Stimulated activated CD4-positive, alpha-beta T cell treated with anti-CD3 and anti-CD28 coated beads, Interleukin-4, amount 100 ng/mL, for 1 hour (primary cell): ENCODE results near the gene AP3B1.
"Not testable (repeated sequence)": the region's sequence is repeated elsewhere in the genome, so short reads cannot be mapped to it uniquely, and the experiment has no call there.

Experiments used
- DNase-seq: peaks from one replicate; pipeline ENCODE4 v3.0.0-alpha.2; 2020

AP3B1 gene

DNA sequence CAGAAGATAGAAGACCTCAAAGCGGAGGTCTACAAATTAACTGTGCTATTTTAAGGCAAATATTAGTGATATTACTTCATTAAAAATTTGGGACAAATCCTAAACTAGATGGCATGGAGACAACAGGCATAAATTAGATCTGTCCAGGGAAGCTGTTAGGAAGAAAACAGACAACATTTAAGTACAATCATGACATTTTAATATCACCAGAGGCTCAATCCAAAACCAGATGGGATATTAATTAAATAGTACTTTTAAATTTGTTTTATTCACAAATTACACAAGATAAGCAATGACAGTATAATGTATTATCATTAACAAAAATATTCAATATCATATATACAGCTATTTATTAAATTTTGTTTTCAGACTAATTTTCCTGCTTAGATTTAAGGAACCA, 161.1 kb downstream of the AP3B1 start:
- DNase-seq: no peak

DNA sequence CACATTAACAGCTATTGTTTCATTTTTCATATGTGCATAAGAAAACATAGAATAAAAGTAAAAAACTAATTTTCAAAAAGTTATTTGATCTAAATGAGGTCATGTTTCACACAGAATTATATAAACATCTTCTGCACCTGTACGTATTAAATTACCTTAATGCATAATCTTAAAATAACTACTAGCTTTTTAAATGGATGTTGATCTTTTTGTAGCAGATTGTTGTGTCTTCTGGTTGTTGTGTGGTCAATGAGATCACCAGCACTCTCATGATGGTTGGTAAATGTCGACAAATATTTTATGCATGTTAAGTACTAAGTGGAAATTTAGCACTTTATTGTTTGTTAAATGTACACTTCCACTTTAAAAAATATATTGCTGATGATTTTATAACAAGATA, 162.0 kb downstream of the AP3B1 start:
- DNase-seq: no peak

DNA sequence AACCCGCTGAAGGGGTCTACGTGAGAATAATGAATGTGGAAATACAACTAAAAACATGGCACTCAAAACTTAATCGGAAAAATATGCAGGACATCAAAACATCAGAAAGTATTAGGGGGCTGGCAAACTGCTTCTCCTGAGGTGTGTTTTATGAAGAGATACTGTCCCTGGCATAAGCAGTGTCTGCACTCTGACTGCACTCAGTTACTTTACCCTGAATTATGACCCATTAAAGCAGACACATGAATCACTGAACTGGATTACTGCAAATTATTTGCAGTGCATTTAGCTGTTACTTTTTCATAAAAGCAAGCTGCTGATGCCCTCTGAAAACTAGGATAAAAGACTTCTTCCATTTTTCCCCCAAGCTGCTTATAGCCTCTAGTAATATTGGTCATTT, 164.9 kb downstream of the AP3B1 start:
- no peak for DNase-seq

DNA sequence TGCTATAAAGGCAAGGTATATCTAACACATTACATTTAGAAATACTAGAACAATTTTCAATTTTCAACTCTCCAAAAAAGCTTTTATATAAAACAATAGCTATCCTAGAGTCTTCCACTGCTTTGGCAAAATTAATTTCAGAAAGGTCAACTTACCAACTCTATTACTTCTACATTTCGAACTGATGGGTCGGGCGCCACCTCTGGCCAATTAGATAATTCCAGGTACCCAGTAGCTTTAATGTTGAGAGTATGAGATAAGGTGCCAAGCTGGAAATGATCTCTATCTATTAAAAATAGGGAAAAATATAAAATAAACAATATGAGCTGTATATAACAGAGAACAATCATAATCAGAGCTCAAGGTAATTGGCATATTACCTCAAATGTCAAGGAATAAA, 166.6 kb downstream of the AP3B1 start:
- no peak for DNase-seq

DNA sequence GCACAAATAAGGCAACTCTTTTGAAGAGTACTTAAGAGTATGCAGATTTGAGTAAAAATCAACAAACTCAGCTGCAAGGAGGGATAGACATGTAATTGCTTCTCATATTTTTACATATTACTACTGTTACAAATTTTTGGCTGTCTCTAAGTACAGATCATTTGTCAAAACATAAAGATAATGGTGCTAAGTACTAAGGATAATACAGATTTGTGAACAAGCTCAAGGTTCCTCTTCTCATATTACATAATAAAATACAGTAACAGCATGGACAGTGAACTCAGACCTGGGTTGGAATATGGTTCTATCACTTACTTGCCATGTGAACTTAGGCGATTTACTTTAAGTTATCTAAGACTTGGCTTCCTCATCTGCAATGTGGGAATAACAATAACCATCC, 168.0 kb downstream of the AP3B1 start:
- DNase-seq: no peak

DNA sequence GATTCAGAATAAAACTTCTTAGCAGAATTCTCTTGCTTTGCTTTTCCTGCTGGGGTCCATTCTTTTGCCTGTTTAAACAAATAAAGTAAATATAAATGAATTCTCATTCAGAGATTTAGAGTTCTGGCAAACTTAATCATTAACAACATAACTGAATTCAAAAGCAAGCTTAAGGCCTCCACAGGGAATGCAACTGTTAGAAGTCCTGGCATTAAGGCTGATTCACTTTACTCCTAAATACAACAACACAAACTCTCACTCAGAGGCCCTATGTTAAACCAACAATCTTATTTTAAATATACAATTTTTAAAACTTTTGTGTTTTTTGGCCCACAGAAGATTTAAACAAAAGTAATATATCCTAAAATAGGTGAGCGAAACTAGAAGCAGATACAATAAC, 178.3 kb downstream of the AP3B1 start:
- no peak for DNase-seq

DNA sequence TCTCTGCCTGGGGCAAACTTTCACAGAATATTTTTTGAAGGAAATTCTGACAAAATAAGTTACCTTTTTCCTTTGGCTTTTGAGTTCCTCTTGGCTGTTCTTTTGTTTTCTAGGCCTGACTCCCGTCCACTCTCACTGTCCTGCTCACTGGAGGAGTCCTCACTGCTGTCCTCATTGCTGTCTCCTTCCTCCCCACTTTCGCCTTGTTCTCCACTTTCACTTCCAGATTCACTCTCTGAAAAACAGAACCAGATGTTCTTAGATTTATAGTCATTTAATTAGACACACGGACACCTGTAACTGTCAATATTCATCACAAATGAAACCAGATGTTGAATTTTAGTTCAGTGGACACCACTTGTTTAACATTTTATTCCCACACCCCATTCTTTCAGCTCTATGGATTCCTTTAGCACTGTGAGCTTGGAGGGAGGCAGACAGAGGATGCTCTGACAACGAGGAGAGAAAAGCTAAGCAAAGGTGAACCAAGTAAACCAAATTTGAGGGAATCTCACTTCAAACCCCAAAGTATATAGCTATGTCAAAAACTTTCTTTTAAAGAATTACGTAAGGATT, 180.7 kb downstream of the AP3B1 start:
- DNase-seq: no peak

DNA sequence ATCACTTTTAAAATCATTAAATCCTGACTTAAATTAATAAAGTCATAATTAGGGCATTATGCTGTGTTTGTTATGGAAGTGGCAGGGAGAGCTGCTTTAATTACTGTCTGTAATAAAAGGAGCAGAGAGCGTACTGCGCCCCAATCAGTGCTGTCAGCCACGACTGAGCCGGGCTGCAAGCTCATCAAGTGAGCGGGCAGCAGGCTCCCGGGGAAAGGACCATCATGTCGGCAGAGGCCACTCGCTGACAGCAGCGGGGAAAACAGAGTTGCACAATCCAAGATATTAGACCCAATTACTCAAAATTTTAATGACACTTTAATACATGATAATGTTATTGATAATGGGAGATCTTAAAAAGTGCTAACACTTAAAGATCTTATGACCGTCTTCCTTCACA, 181.6 kb downstream of the AP3B1 start:
- no peak for DNase-seq

DNA sequence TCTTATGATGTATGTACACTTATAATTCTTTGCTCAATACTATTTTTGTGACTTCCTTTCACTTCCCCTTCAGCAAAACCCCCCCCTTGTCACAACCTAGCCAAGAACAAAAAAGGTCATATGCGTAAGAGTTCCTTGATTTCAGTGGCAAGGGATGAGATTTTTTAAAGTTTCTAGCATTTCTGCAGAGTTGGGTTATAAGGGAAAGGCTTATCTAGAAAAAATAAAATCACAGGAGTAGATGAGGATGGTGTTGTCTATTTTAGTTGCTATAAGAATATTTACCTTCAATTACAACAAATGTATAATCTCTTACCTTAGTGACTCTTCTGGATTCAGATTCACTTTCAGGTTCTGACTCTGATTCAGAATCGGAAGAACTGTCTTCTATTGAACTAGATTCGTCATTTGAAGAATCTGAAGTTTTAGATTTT, 184.6 kb downstream of the AP3B1 start:
- no peak for DNase-seq

DNA sequence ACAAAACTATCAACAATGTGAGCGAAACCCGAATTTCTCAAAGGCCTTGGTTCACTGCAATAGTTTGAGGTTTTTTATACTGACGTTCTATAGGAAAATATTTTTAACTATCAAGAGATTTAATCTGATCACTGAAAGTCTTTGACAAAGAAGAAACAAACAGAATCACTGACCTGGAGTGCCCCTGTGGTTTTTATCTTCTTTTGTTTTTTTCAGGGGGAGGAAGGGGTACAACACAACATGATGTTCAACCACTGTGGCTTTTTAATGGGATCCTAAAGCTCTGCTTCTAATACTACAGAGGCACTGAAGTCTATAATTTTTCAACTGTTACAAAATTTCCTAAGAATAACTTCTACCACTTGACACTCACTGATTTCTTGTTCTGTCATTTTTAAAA, 185.9 kb downstream of the AP3B1 start:
- DNase-seq: no peak

DNA sequence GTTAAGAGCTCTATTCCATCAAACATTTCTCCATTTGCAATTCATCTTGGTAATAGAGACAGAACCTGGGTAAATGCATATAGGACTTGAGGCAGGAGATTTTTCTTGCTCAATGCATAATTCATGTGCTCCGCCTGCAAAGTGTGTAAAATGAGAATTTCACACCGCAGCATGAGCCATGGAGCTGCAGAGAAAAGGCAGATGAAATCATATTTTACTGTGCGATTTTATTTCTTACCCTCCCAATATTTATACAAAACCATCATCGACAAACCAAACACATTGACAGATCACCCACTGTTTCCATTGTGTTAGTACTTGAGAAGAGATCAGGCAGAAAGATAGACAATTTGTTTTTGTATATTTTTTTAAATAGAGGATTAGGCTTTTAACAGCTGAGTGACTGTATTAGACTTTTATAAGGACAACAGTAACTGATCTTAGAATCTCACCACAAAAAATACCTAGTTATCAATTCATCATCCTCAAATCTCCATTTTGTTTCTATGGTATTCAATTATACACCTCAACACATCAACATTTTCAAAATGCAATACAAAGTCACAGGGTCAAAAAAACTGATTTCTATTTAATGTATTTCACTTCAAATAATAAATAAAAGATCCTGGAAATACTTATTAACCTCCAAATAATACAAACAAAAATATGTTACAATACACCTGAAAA, 191.1 kb downstream of the AP3B1 start:
- no peak for DNase-seq

DNA sequence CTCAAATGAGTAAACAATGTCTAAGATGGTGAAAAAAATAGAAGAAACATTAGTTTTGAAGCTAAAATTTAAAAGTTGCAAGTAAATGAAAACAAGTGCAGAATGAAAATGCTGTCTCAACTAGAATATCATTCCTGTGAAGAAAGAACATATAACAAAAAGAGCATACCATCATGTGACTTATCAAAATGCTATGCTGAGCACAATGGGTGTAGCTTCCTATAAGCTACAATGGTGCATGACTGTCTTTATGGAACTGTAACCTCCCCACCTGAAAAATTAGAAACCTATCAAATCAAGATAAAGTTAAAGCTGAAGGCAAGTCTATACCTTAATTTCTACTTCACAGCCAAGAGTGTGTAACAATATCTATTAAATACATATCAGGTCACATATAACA, 192.0 kb downstream of the AP3B1 start:
- no peak for DNase-seq

DNA sequence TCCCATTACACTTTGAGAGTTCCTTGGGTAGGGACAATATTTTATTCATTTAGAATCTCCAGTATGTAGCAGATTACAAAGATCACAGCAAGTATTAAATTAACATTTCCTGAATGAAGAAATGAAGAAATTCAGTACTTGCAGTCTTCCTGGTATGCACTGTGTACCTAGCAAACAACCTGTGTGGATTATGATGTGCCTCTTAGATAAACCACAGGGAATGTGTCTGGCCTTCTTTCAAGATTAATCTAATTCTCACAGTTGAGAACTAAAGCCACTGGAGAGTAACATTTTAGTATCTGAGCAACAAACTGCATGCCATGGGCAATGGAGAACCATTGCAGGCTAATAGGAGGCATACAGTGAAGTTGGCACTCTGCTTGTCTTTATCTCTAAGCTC, 199.4 kb downstream of the AP3B1 start:
- no peak for DNase-seq

DNA sequence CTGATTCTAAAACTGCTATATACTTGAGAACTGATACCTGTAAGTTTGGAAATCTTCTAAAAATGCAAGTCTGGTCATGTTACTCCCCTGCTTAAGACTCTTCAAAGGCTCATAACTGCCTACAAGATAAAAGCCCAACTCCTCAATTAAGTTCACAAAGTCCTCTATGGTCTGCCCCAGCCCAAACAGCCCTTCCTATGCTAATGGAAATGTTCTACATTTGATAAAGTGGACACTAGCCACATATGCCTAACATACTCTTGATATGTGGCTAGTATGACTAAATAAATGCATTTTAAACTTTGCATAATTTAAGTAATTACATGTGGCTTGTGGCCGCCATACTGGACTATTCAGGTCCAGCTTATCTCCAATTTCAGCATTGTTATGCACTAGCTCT, 204.5 kb downstream of the AP3B1 start:
- no peak for DNase-seq

DNA sequence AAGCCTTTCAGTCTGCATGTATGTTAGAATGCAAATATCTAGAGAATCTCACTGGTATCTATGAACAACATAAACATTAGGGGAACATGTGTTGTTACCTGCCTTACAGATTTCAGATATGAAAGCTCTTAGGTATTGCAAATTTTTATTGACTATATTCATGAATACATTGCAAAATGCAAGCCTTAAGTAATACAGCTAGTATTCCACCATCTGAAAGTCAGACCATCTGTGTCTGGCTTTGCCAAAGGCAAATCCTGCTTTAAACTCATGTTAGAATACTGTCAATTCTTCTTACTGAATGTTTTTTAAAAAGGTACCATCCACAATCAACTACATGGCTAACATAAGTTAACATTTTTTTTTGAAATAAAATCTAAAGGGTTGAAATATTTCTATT, 215.6 kb downstream of the AP3B1 start:
- DNase-seq: no peak

DNA sequence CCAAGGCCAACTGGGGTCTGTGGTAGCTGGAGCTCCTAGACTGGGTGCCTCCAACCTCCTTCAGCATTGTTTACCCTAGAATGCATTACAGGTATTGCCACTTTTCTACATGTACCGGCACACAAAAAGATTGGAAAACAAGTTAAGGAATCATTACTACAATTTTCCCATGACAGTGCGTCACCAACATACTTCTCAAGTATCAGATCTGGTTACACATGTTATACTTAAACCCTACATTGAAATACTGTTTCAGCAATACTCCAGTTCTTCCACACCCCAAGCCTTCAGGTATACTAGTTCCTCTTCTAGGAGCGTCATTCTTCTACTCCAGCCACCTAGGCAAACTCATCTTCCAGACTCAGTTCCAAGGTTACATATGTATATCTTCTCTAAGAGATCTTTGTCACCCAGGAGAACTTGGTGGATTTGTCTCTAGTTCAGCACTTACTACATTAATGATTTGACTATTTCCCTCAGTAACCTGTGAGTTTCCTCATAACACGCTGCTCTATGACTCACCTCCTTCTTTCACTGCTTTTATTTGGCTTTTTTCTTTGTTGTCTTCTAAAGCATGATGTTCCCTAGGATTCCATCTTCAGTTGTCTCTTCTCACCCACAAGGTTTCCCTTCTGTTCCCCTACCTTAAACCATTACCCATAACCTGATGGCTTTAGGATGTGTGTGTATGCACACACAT, 217.0 kb downstream of the AP3B1 start:
- DNase-seq: no peak

DNA sequence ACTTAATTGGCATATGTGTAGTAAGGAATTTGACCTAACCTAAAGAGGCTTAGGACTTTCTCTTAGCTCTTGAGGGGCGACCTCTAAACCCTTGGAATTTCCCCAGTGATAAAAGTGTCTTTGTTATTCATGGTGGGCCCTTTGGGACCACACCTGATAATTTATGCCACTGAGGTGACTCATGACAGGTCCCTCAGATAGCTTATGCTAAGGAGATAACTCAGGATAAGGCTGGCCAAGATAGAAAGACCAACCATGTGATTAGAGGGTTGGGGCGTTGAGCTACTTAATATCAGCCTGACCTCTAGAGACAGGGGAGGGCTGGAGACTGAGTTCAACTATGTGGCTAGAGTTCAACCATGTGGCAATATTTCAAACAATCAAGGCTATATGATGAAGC, 218.1 kb downstream of the AP3B1 start:
- no peak for DNase-seq

DNA sequence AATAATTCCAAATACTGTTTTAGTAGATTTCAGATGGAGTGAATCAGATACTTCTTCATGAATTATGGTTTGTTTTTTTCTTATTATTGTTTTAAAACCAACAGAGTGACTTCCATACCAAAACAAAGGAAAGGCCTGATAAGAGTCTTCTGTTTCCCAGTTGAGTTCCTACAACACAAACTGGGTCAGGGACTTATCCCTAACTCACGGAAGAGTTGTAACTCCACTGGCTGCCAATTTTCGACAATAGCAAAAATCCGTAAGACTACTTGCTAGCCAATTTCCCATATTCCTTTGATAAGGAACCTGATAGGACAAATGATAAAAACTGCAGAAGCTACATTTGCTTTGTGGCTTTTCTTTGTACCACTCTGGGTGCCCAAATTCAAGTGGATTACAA, 219.2 kb downstream of the AP3B1 start:
- DNase-seq: no peak

DNA sequence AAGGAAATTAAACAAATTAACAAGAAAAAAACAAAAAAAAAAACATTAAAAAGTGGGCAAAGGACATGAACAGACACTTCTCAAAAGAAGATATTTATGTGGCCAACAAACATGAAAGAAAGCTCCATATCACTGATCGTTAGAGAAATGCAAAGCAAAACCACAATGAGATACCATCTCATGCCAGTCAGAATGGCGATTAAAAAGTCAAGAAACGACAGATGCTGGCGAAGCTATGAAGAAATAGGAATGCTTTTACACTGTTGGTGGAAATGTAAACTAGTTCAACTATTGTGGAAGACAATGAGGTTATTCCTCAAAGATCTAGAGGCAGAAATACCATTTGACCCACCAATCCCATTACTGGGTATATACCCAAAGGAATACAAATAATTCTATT, 223.8 kb downstream of the AP3B1 start:
- DNase-seq: not testable (repeated sequence)

DNA sequence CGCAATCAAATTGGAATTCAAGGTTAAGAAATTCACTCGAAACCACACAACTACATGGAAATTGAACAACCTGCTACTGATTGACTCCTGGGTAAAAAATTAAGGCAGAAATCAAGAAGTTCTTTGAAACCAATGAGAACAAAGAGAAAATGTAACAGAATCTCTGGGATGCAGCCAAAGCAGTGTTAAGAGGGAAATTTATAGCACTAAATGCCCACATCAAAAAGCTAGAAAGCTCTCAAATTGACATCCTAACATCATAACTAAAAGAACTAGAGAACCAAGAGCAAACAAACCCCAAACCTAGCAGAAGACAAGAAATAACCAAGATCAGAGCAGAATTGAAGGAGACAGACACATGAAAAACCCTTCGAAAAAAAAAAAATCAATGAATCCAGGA, 226.9 kb downstream of the AP3B1 start:
- not testable (repeated sequence) for DNase-seq

DNA sequence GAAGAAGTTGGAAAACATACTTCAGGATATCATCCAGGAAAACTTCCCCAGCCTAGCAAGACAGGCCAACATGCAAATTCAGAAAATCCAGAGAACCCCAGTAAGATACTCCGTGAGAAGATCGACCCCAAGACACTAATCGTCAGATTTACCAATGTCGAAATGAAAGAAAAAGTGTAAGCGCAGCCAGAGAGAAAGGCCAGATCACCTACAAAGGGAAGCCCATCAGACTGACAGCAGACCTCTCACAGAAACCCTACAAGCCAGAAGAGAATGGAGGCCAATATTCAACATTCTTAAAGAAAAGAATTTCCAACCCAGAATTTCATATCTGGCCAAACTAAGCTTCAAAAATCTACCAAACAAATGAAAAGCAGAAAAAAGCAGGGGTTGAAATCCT, 227.8 kb downstream of the AP3B1 start:
- DNase-seq: not testable (repeated sequence)

DNA sequence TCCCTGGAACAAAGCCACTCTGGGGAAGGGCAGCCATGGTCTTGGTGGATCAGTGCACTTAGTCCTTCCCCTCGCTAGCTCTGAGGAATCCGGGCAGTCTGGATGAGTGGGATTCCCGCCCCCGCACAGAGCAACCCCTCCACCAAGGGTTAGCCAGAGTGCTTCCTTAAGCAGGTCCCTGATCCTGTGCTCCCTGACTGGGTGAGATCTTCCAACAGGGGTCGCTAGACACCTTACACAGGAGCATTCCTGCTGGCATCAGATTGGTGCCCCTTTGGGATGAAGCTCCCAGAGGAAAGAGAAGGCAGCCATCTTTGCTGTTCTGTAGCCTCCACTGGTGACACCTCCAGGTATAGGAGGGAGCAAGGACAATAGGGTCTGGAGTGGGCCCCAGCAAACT, 228.8 kb downstream of the AP3B1 start:
- no peak for DNase-seq

DNA sequence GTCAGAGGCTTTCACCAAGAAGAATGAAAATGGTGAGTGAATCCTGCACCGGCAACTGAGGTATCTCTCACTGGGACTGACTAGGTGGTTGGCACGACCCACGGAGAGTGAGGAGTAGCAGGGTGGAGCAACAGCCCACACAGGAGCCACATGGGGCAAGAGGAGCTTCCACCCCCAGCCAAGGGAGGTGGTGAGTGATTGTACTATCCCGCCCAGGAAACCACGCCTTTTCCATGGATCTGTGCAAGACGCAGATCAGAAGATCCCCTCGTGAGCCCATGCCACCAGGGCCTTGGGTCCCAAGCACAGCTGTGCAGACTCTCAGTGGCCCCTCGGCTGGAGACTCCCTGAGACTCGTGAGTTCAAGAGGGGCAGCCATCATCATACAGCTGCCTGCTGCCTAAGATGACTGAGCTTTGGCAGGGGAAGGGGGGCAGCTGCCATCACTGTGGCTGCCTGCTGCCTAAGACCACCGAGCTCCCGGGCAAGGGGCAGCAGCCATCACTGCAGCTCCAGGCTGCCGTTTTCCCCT, 229.5 kb downstream of the AP3B1 start:
- no peak for DNase-seq

DNA sequence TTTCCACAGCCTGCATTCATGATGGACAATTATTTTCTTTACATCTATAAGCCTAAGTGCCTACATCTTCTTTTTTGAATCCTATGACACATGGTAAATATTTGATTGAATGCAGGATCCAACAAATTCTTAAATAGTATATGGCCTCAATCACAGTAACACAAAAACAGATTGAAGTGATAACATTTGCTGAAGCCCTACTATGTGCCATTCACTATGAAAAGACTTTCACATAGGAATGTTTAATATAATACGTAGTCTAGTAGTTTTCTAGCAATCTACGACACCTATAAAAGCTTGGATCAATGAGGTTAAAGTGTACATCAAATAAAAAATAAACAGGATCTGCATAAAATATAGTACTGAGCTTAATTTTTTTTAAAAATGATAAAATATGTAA, 231.0 kb downstream of the AP3B1 start:
- no peak for DNase-seq
